Kidney epithelial cell (primary cell): ENCODE results near the gene PDCD6IP. TPM values are rescaled to one million over a fixed set of nuclear protein-coding genes. Genes with fewer than 3 reads are reported as not detected.
"Not testable (repeated sequence)": the region's sequence is repeated elsewhere in the genome, so short reads cannot be mapped to it uniquely, and the experiment has no call there.

Experiments
- DNase-seq: peaks from one replicate; pipeline ENCODE4 v3.0.0-alpha.2; 2010; ENCODE audit warnings: low read depth
- H3K27me3 ChIP-seq: 2 replicates; pipeline ENCODE4 v1.6.0; 2011; ENCODE audit warnings: low read length; ENCODE audit not compliant: control insufficient read depth, insufficient read depth
- H3K36me3 ChIP-seq: 2 replicates; pipeline ENCODE4 v1.5.1; 2011; ENCODE audit warnings: low read length; ENCODE audit not compliant: control insufficient read depth, insufficient read depth
- H3K4me3 ChIP-seq: 2 replicates; pipeline ENCODE4 v1.5.1; 2011; ENCODE audit warnings: low read depth, mild to moderate bottlenecking, control low read depth, low read length
- total RNA-seq: library from RNA; depleted of rRNA; stranded (reverse); fragments of >200 nt; gene quantifications from 2 replicates; pipeline ENCODE4 v1.2.3, GENCODE V29; 2015
- TF ChIP-seq, protein P1 (sequence below): IDR thresholded peaks from 2 replicates; pipeline ENCODE4 v1.5.1; 2011; ENCODE audit warnings: mild to moderate bottlenecking, moderate library complexity, low read length, control low read depth, inconsistent platforms; ENCODE audit not compliant: insufficient read depth, poor library complexity, severe bottlenecking

Gene PDCD6IP
- total RNA-seq, 1 donor from 2014 or later, result 114 TPM

GRCh38 chr3:33758864-33759263 lies 39.6 kb upstream of the PDCD6IP start:
- Histone ChIP-seq H3K27me3 (no peaks in the 10 kb centered on the region), H3K36me3 (no peaks in the 10 kb centered on the region), H3K4me3 (no peak overlapping the region)
- DNase-seq, result no peak
- TF ChIP-seq, protein P1, sequence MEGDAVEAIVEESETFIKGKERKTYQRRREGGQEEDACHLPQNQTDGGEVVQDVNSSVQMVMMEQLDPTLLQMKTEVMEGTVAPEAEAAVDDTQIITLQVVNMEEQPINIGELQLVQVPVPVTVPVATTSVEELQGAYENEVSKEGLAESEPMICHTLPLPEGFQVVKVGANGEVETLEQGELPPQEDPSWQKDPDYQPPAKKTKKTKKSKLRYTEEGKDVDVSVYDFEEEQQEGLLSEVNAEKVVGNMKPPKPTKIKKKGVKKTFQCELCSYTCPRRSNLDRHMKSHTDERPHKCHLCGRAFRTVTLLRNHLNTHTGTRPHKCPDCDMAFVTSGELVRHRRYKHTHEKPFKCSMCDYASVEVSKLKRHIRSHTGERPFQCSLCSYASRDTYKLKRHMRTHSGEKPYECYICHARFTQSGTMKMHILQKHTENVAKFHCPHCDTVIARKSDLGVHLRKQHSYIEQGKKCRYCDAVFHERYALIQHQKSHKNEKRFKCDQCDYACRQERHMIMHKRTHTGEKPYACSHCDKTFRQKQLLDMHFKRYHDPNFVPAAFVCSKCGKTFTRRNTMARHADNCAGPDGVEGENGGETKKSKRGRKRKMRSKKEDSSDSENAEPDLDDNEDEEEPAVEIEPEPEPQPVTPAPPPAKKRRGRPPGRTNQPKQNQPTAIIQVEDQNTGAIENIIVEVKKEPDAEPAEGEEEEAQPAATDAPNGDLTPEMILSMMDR, result no peak

GRCh38 chr3:33768578-33769330 lies 29.7 kb upstream of the PDCD6IP start:
- no peaks in the 10 kb centered on the region for H3K27me3 ChIP-seq
- no peak overlapping the region for H3K4me3 ChIP-seq
- DNase-seq, result no peak
- TF ChIP-seq, protein P1, result no peak
- H3K36me3 ChIP-seq, result no peaks in the 10 kb centered on the region

DNA sequence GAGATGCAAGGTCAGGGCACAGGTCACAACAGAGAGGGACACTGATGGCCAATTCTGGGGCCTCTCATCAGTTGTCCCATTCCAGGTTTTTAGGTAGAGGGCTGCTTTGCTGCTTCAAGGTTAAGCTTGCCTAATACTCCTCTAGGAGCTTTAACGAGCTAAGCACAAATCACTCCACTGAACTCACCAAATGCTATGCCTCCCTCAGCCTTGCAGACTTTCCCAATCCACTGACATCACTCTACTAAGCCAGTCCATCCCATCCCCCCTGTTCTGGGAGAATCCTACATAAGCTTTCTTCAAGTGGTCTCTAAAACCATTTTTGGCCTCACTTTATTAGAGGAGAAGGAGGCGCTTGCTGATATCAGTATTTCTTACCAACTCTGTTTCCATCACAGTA lies 24.8 kb upstream of the PDCD6IP start:
- DNase-seq, result no peak
- TF ChIP-seq, protein P1, result no peak
- no peak overlapping the region for H3K4me3 ChIP-seq
- no peaks in the 10 kb centered on the region for H3K36me3 ChIP-seq
- H3K27me3 ChIP-seq, result no peaks in the 10 kb centered on the region

- Histone ChIP-seq H3K36me3 (no peaks in the 10 kb centered on the region), H3K27me3 (no peaks in the 10 kb centered on the region), H3K4me3 (no peak overlapping the region)
- no peak for DNase-seq
- TF ChIP-seq, protein P1, result no peak
Observed at GRCh38 chr3:33775363-33775762, 23.1 kb upstream of the PDCD6IP start.

DNA sequence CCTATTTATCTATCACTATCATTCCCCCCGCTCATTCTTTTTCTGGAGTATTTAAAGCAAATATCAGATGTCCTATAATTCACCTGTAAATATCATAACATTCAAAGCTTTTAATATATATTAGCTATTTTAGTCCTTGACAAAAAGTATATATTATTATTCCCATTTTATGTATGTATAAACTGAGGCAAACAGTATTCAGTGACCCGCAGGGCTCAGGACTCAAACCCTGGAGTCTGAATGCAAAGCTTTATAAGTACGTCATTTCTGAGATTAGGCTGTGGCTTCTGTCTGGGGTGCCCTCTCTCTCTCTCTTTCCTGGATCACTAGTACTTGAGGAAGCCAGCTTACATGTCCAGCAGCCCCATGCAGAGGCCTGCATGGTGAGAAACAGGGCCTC lies 20.4 kb upstream of the PDCD6IP start:
- H3K27me3 ChIP-seq, result no peaks in the 10 kb centered on the region
- TF ChIP-seq, protein P1, result no peak

DNA sequence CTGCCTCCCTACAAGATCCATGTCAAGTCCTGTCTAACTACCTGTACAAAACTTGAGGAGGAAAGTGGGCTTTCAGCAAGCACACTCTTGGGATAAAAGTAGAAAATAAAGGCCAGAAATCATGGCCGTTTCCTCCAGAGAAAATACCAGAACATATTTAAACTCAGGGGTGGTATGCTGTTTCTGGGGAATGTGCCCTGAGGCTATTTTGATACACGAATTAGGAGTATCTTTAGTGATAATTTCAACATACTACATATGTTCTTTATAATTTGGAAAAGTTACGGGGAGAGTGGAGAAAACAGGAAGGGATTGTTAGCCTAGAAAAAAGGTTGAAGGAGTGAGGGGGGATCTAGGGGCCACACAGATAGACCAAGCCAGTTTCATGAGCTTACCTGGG lies 18.7 kb upstream of the PDCD6IP start:
- no peaks in the 10 kb centered on the region for H3K36me3 ChIP-seq
- TF ChIP-seq, protein P1, result no peak
- H3K4me3 ChIP-seq, result no peak overlapping the region
- H3K27me3 ChIP-seq, result no peaks in the 10 kb centered on the region
- no peak for DNase-seq

More for the DNA sequence above, 20.4 kb upstream of the PDCD6IP start:
- DNase-seq, result no peak
- Histone ChIP-seq H3K4me3 (no peak overlapping the region), H3K36me3 (no peaks in the 10 kb centered on the region)

DNA sequence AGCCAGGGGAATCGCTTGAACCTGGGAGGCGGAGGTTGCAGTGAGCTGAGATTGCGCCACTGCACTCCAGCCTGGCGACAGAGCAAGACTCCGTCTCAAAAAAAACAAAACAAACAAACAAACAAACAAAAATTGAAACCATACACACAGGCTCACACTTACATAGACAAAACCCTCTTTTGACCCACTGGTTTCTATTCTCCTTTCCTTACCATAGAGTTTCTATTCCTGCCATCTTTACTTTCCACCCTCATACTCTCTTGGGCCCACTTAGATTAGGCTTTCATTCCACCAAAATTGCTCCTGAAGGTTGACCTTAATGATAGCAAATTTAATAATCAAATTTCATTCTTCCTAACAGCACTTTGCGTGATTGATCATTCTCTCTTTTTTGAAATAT lies 17.0 kb upstream of the PDCD6IP start:
- DNase-seq, H3K27me3 ChIP-seq, H3K36me3 ChIP-seq, H3K4me3 ChIP-seq: not testable (repeated sequence)
